Activated CD4-positive, alpha-beta T cell treated with anti-CD3 and anti-CD28 coated beads, Interleukin-2, Interleukin-6, amounts not matched to agents 100 ng/mL and 50 ng/mL, durations not matched to agents 16 hours and 8 hours (primary cell): ENCODE data around the gene SLC8A2.

Source experiments
- DNase-seq: peaks from one replicate; pipeline ENCODE4 v3.0.0-alpha.2; 2020

The SLC8A2 gene

GRCh38 chr19:47458672-47459071, 13.0 kb downstream of the SLC8A2 start:
- no peak for DNase-seq

GRCh38 chr19:47456721-47457474, 14.8 kb downstream of the SLC8A2 start:
- no peak for DNase-seq

- DNase-seq: no peak
These were observed 21.2 kb downstream of the SLC8A2 start for GRCh38 chr19:47450478-47450877.

- no peak for DNase-seq
These were observed 23.3 kb downstream of the SLC8A2 start for GRCh38 chr19:47448360-47448727.

- peak; percentile 77 for DNase-seq
These were observed 24.0 kb downstream of the SLC8A2 start for GRCh38 chr19:47447470-47448359.

- DNase-seq: peak; percentile 34
These were observed 24.9 kb downstream of the SLC8A2 start for GRCh38 chr19:47446534-47447469.

- peak; percentile 56 for DNase-seq
These were observed 25.7 kb downstream of the SLC8A2 start for GRCh38 chr19:47445937-47446402.

- DNase-seq: no peak
These were observed 26.2 kb downstream of the SLC8A2 start for GRCh38 chr19:47445527-47445926.

GRCh38 chr19:47444388-47444821, 27.3 kb downstream of the SLC8A2 start:
- DNase-seq: no peak

- DNase-seq: no peak
These were observed 28.4 kb downstream of the SLC8A2 start for GRCh38 chr19:47443331-47443730.

GRCh38 chr19:47438793-47439220, 32.9 kb downstream of the SLC8A2 start:
- DNase-seq: no peak

GRCh38 chr19:47437500-47437899, 34.2 kb downstream of the SLC8A2 start:
- DNase-seq: no peak

- DNase-seq: peak; percentile 89
These were observed 34.8 kb downstream of the SLC8A2 start for GRCh38 chr19:47436712-47437401.

GRCh38 chr19:47435883-47436417, 35.7 kb downstream of the SLC8A2 start:
- DNase-seq: no peak

GRCh38 chr19:47435196-47435595, 36.5 kb downstream of the SLC8A2 start:
- DNase-seq: peak; percentile 46

- DNase-seq: no peak
These were observed 37.6 kb downstream of the SLC8A2 start for GRCh38 chr19:47434088-47434487.

GRCh38 chr19:47433121-47433520, 38.6 kb downstream of the SLC8A2 start:
- DNase-seq: peak; percentile 19

GRCh38 chr19:47432499-47432898, 39.2 kb downstream of the SLC8A2 start:
- no peak for DNase-seq

- DNase-seq: no peak
These were observed 39.6 kb downstream of the SLC8A2 start for GRCh38 chr19:47432091-47432490.

GRCh38 chr19:47430041-47430802, 41.5 kb downstream of the SLC8A2 start:
- DNase-seq: peak; percentile 44
